A673 (cell line): ENCODE data around the gene DNAJB6. TPM values are rescaled to one million over a fixed set of nuclear protein-coding genes. Genes with fewer than 3 reads are reported as not detected.

Experiments
- BruUV-seq: library from RNA; stranded (reverse); fragments of 400-500 nt; replicated peaks from 2 replicates; lab custom pipeline; 2021; lab: Mats Ljungman, UMichigan
- CTCF ChIA-PET: fragments of 300-600 bp; sonication (Branson Sonifier 250); formaldehyde crosslinking; loops from one replicate; lab custom pipeline; 2022; ENCODE audit warnings: antibody characterized with exemption; lab: Charles Lee
- POLR2A ChIA-PET: fragments of 300-600 bp; sonication (Branson Sonifier 250); formaldehyde crosslinking; loops from one replicate; lab custom pipeline; 2022; ENCODE audit warnings: antibody characterized with exemption; ENCODE audit not compliant: low non-redundant PET; lab: Charles Lee
- DNase-seq: peaks from one replicate; pipeline ENCODE4 v3.0.0-alpha.2; 2015; ENCODE audit warnings: low spot score
- H3K27ac ChIP-seq: fragments of 200-600 bp; sonication (generic); 2 replicates; pipeline ENCODE4 v1.5.1; 2016; ENCODE audit warnings: mixed run types, low read depth, mild to moderate bottlenecking, mixed read lengths, antibody characterized with exemption, low read length; ENCODE audit not compliant: poor library complexity, severe bottlenecking
- H3K27me3 ChIP-seq: fragments of 200-600 bp; sonication (generic); replicated peaks from 2 replicates; pipeline ENCODE4 v1.6.1; 2017; ENCODE audit warnings: mixed run types, low read depth, mild to moderate bottlenecking, mixed read lengths, antibody characterized with exemption, low read length; ENCODE audit not compliant: insufficient read depth, poor library complexity
- H3K36me3 ChIP-seq: fragments of 200-600 bp; sonication (generic); 2 replicates; pipeline ENCODE4 v1.6.1; 2016; ENCODE audit warnings: mixed run types, mild to moderate bottlenecking, mixed read lengths, antibody characterized with exemption, low read length; ENCODE audit not compliant: insufficient read depth, poor library complexity, severe bottlenecking
- H3K4me1 ChIP-seq: fragments of 200-600 bp; sonication (generic); 2 replicates; pipeline ENCODE4 v1.6.1; 2017; ENCODE audit warnings: mixed run types, mild to moderate bottlenecking, mixed read lengths, antibody characterized with exemption, low read length; ENCODE audit not compliant: insufficient read depth, poor library complexity, severe bottlenecking
- H3K4me3 ChIP-seq: fragments of 200-600 bp; sonication (generic); 2 replicates; pipeline ENCODE4 v1.5.1; 2016; ENCODE audit warnings: low read depth, mixed run types, mild to moderate bottlenecking, mixed read lengths, low read length; ENCODE audit not compliant: poor library complexity, severe bottlenecking
- H3K9me3 ChIP-seq: fragments of 200-600 bp; sonication (generic); 2 replicates; pipeline ENCODE4 v1.6.1; 2016; ENCODE audit warnings: mixed run types, low read depth, mild to moderate bottlenecking, mixed read lengths, antibody characterized with exemption, low read length; ENCODE audit not compliant: poor library complexity, severe bottlenecking
- CTCF ChIP-seq: fragments of 300-800, 200-600 bp; sonication (generic); conservative IDR thresholded peaks from 2 replicates; pipeline ENCODE4 v1.5.1; 2017; ENCODE audit warnings: low read depth, mild to moderate bottlenecking, antibody characterized with exemption, low read length, moderate library complexity, mixed read lengths
- EZH2 ChIP-seq: fragments of 200-600 bp; sonication (generic); IDR thresholded peaks from 2 replicates; pipeline ENCODE4 v1.6.1; 2017; ENCODE audit warnings: borderline replicate concordance, low read depth, mild to moderate bottlenecking, mixed read lengths, antibody characterized with exemption, low read length; ENCODE audit not compliant: poor library complexity, severe bottlenecking
- intact Hi-C: fragments of 100-400 bp; cut with micrococcal nuclease; formaldehyde crosslinking; loops from one replicate; pipeline ENCODE4 v1.10.0; 2022; ENCODE audit not compliant: unreplicated experiment
- total RNA-seq: library from RNA; stranded (reverse); gene quantifications from 2 replicates; pipeline ENCODE4 v1.2.3, GENCODE V29; 2021

DNAJB6 gene
- total RNA-seq, 1 experiment from 2014 or later = 146 TPM

GRCh38 chr7:157407512-157408257, 70.9 kb downstream of the DNAJB6 start:
- H3K36me3 ChIP-seq = no peaks in the 10 kb centered on the region
- TF ChIP-seq CTCF (no peak), EZH2 (no peak)
- no peak overlapping the region for H3K27ac ChIP-seq
- ChIA-PET CTCF (interaction anchor here (1.0 kb wide), 1 partner anchor 296 kb away, joined by 3 read pairs; no protein-coding TSS in a partner anchor), POLR2A (no interaction called here)
- BruUV-seq = no TSS peak
- H3K27me3 ChIP-seq = no peaks in the 10 kb centered on the region
- H3K4me3 ChIP-seq = no peak overlapping the region
- no peak for DNase-seq
- no peaks in the 10 kb centered on the region for H3K4me1 ChIP-seq
- no peaks in the 10 kb centered on the region for H3K9me3 ChIP-seq
- intact Hi-C loops = no loop called here

DNA sequence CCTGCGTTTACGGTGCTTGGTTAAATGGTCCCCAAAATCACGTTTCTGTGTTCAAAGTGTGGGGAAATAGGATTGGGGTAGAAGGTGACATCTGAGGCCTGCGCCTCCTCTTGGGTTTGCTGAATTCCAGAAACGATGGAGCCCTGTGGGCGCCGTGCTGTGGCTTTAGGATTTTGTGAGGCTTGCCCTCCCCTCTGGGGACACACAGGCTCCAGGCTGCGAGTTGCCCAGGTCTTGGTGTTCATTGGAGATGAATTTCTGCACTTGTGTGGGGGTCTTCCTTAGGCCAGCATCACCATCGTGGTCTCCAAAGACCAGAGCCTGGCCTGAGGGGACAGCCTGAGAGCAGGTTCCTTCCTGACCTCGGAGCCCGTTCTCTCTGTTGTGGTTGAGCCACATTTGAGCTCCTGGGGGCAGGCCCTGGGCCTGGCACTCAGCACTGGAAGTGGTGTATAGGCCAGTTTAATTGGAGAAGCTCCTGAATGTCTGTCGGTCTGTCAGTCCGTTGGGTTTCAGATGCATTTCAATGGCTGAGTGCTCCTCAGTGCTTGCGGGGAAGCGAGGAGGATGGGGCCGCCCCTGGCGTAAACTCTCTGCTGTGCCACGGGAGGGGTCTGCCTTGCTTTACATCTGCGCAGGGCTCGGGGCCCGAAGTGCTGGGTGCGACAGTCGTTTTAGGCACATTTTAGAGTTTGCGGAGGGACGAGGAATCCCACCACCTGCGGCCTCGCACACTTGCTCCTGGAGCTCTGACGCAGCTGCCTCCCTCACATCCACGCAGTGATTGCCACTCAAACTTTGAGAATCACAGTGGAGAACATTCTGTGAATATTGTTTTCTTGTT, 71.7 kb downstream of the DNAJB6 start:
- H3K4me1 ChIP-seq = no peaks in the 10 kb centered on the region
- BruUV-seq = no TSS peak
- CTCF ChIA-PET = interaction anchor here (1.0 kb wide), 1 partner anchor 295 kb away, joined by 3 read pairs; no protein-coding TSS in a partner anchor
- TF ChIP-seq EZH2 (no peak), CTCF (no peak)
- H3K27me3 ChIP-seq = no peaks in the 10 kb centered on the region
- no peak for DNase-seq
- POLR2A ChIA-PET = interaction anchor here (0.6 kb wide), 1 partner anchor 1300 kb away, joined by 3 read pairs; no protein-coding TSS in a partner anchor
- intact Hi-C loops = no loop called here
- no peak overlapping the region for H3K27ac ChIP-seq
- no peaks in the 10 kb centered on the region for H3K36me3 ChIP-seq
- no peaks in the 10 kb centered on the region for H3K9me3 ChIP-seq
- no peak overlapping the region for H3K4me3 ChIP-seq

DNA sequence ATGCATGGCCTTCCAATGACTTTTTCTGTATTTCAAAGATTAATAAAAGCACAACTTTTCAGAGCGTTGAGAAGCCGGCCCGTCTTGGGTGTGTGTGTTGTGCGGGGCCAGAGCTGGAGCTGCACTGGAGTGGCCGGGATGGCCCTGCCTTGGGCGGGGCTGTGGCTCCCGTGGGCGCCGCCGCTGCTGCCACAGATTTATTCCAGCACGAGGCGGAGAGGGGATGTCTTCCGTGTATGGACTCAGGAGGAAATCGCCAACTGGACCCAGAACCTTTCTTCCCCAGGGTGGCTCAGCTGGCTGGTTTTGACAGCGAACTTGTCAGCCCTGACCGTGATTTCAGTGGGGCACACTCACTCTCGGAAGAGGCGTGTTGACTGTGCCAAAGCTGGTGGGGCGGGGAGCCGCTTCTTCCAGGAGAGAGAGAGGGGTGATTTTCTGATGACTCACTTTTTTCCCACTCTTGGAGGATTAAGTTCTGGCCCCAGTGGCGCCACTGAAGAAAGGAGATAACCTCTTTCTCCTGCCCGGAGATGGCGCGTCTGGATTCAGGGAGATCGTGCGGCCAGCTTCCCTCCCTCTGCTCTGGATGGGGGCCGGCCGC, 72.4 kb downstream of the DNAJB6 start:
- no TSS peak for BruUV-seq
- Histone ChIP-seq H3K27me3 (no peaks in the 10 kb centered on the region), H3K27ac (no peak overlapping the region), H3K9me3 (no peaks in the 10 kb centered on the region), H3K4me1 (no peaks in the 10 kb centered on the region), H3K4me3 (no peak overlapping the region), H3K36me3 (no peaks in the 10 kb centered on the region)
- peak; percentile 49 for DNase-seq
- POLR2A ChIA-PET = interaction anchor here (0.6 kb wide), 1 partner anchor 1299 kb away, joined by 3 read pairs; no protein-coding TSS in a partner anchor
- no peak for TF ChIP-seq EZH2
- TF ChIP-seq CTCF = no peak
- CTCF ChIA-PET = interaction anchor here (1.0 kb wide), 1 partner anchor 294 kb away, joined by 3 read pairs; no protein-coding TSS in a partner anchor
- intact Hi-C loops = no loop called here
